ENCODE measurements around the gene PLEKHG5.

PLEKHG5 gene

GRCh38 chr1:6509220-6509918, 17.9 kb upstream of the PLEKHG5 start:
- Histone ChIP-seq H4K20me1 (ENCODE audit: insufficient read depth, low read length) (no peaks in the 10 kb centered on the region), H3K4me1 (ENCODE audit: insufficient read depth, low read length, severe bottlenecking) (no peaks in the 10 kb centered on the region), H3K9me2 (ENCODE audit: low read depth, low read length) (no peaks in the 10 kb centered on the region), H3K36me3 (ENCODE audit: insufficient read depth, low read length) (no peaks in the 10 kb centered on the region), H3K4me2 (ENCODE audit: low read length) (no peak overlapping the region), H3K4me3 (ENCODE audit: low read depth, low read length, poor library complexity, severe bottlenecking) (no peak overlapping the region), H2AFZ (ENCODE audit: low read length) (no peak overlapping the region), H3K27me3 (ENCODE audit: insufficient read depth, low read length) (no peaks in the 10 kb centered on the region; the same call in 1 of the 2 replicates), H3K9ac (ENCODE audit: low read length) (no peak overlapping the region), H3F3A (ENCODE audit: insufficient read depth, low read length) (no peaks in the 10 kb centered on the region), H3K9me3 (ENCODE audit: low read length) (no peaks in the 10 kb centered on the region), H3K27ac (ENCODE audit: low read depth, low read length, poor library complexity, severe bottlenecking) (no peak overlapping the region), H3K79me2 (ENCODE audit: insufficient read depth, low read length) (no peaks in the 10 kb centered on the region)
- no peak for TF ChIP-seq CTCF (IDR thresholded peaks at IDR 0.05; ENCODE audit: low read length)
- TF ChIP-seq EZH2 (IDR thresholded peaks at IDR 0.05; ENCODE audit: borderline replicate concordance, low read length) = no peak

- H3K4me2 ChIP-seq (ENCODE audit: low read length) = no peak overlapping the region
- no peaks in the 10 kb centered on the region for H3F3A ChIP-seq (ENCODE audit: insufficient read depth, low read length)
- no peak overlapping the region for H3K27ac ChIP-seq (ENCODE audit: low read depth, low read length, poor library complexity, severe bottlenecking)
- no peaks in the 10 kb centered on the region for H4K20me1 ChIP-seq (ENCODE audit: insufficient read depth, low read length)
- H3K27me3 ChIP-seq (ENCODE audit: insufficient read depth, low read length) = no peaks in the 10 kb centered on the region; the same call in 1 of the 2 replicates
- H3K36me3 ChIP-seq (ENCODE audit: insufficient read depth, low read length) = no peaks in the 10 kb centered on the region
- no peaks in the 10 kb centered on the region for H3K9me2 ChIP-seq (ENCODE audit: low read depth, low read length)
- H3K79me2 ChIP-seq (ENCODE audit: insufficient read depth, low read length) = no peaks in the 10 kb centered on the region
- no peaks in the 10 kb centered on the region for H3K9me3 ChIP-seq (ENCODE audit: low read length)
- H3K4me1 ChIP-seq (ENCODE audit: insufficient read depth, low read length, severe bottlenecking) = no peaks in the 10 kb centered on the region
- no peak for TF ChIP-seq EZH2 (IDR thresholded peaks at IDR 0.05; ENCODE audit: borderline replicate concordance, low read length)
- no peak overlapping the region for H2AFZ ChIP-seq (ENCODE audit: low read length)
- H3K9ac ChIP-seq (ENCODE audit: low read length) = no peak overlapping the region
- no peak overlapping the region for H3K4me3 ChIP-seq (ENCODE audit: low read depth, low read length, poor library complexity, severe bottlenecking)
These were observed 17.3 kb upstream of the PLEKHG5 start for GRCh38 chr1:6508816-6509189.

DNA sequence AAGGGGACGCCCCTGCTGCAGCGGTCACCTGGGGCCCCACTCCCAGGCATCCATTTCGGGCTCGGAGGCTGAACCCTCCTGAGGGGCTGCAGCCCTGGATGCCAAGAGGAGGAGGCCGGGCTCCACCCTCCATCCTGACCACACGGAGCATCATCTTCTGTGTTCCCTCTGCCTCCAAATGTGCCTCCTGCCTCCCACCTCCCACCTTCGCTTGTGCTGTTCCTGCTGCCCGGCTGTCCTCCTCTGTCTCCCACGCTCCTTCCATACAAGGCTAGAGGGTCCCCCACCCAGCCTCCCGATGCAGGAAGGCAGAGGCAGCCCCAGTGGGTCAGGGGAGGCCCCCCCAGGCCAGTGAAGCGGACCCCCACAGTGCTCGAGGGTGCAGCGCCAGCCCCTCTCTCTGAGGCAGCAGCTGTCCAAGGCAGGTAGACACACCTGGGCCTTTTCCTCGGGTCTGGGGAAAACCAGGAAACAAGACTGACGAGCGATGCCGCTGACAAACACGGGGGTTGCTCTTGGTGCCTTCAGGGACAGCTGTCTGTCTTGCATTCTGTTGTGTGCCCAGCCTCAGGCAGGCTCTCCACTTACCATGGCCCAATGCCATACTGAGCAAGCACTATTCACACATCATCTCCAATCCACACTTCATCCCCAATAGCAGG, 16.8 kb upstream of the PLEKHG5 start:
- Histone ChIP-seq H4K20me1 (ENCODE audit: insufficient read depth, low read length) (no peaks in the 10 kb centered on the region), H3K79me2 (ENCODE audit: insufficient read depth, low read length) (no peaks in the 10 kb centered on the region), H3K27me3 (ENCODE audit: insufficient read depth, low read length) (no peaks in the 10 kb centered on the region; the same call in 1 of the 2 replicates), H3K4me1 (ENCODE audit: insufficient read depth, low read length, severe bottlenecking) (no peaks in the 10 kb centered on the region), H3K27ac (ENCODE audit: low read depth, low read length, poor library complexity, severe bottlenecking) (no peak overlapping the region), H3K9ac (ENCODE audit: low read length) (no peak overlapping the region), H2AFZ (ENCODE audit: low read length) (no peak overlapping the region), H3K36me3 (ENCODE audit: insufficient read depth, low read length) (no peaks in the 10 kb centered on the region), H3K9me3 (ENCODE audit: low read length) (no peaks in the 10 kb centered on the region), H3K9me2 (ENCODE audit: low read depth, low read length) (no peaks in the 10 kb centered on the region), H3K4me3 (ENCODE audit: low read depth, low read length, poor library complexity, severe bottlenecking) (no peak overlapping the region), H3K4me2 (ENCODE audit: low read length) (no peak overlapping the region), H3F3A (ENCODE audit: insufficient read depth, low read length) (no peaks in the 10 kb centered on the region)
- no peak for TF ChIP-seq CTCF (IDR thresholded peaks at IDR 0.05; ENCODE audit: low read length)
- no peak for TF ChIP-seq EZH2 (IDR thresholded peaks at IDR 0.05; ENCODE audit: borderline replicate concordance, low read length)
